Ishikawa (cell line): Measurements from ENCODE around the gene BEND6.

Source experiments
- CEBPB ChIP-seq: IDR thresholded peaks from 2 replicates; pipeline ENCODE4 v1.6.1; 2012
- CREB1 ChIP-seq: IDR thresholded peaks from 2 replicates; pipeline ENCODE4 v1.6.1; 2012; ENCODE audit warnings: low read depth
- EGR1 ChIP-seq: IDR thresholded peaks from 2 replicates; pipeline ENCODE4 v1.6.1; 2012
- EP300 ChIP-seq: IDR thresholded peaks from 2 replicates; pipeline ENCODE4 v1.6.1; 2012; ENCODE audit warnings: borderline replicate concordance
- FOXM1 ChIP-seq: IDR thresholded peaks from 2 replicates; pipeline ENCODE4 v1.6.1; 2012; ENCODE audit warnings: low read depth, borderline replicate concordance
- NFIC ChIP-seq: IDR thresholded peaks from 2 replicates; pipeline ENCODE4 v1.6.1; 2012
- RAD21 ChIP-seq: IDR thresholded peaks from 2 replicates; pipeline ENCODE4 v1.6.1; 2012; ENCODE audit warnings: low read depth
- TAF1 ChIP-seq: IDR thresholded peaks from 2 replicates; pipeline ENCODE4 v1.6.1; 2012; ENCODE audit warnings: low read depth, mild to moderate bottlenecking
- TCF12 ChIP-seq: IDR thresholded peaks from 2 replicates; pipeline ENCODE4 v1.6.1; 2012; ENCODE audit warnings: low read depth
- TEAD4 ChIP-seq: IDR thresholded peaks from 2 replicates; pipeline ENCODE4 v1.6.1; 2012
- USF1 ChIP-seq: IDR thresholded peaks from 2 replicates; pipeline ENCODE4 v1.6.1; 2012
- YY1 ChIP-seq: IDR thresholded peaks from 2 replicates; pipeline ENCODE4 v1.6.1; 2012; ENCODE audit warnings: low read depth
- ZBTB7A ChIP-seq: IDR thresholded peaks from 2 replicates; pipeline ENCODE4 v1.6.1; 2012; ENCODE audit warnings: low read depth
- TF ChIP-seq, protein P1 (sequence below): IDR thresholded peaks from 2 replicates; pipeline ENCODE4 v1.6.1; 2012
- TF ChIP-seq, protein P2 (sequence below): IDR thresholded peaks from 2 replicates; pipeline ENCODE4 v1.6.1; 2012; ENCODE audit warnings: low read depth, mild to moderate bottlenecking

The BEND6 gene, protein sequence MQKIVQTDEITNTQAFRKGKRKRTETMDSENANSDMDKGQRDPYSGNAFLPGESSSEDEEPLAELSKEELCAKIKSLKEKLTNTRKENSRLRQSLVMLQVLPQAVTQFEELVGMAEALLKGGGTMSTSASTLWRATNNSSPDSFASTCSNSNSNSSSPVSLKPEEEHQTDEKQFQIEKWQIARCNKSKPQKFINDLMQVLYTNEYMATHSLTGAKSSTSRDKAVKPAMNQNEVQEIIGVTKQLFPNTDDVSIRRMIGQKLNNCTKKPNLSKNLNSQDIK

DNA sequence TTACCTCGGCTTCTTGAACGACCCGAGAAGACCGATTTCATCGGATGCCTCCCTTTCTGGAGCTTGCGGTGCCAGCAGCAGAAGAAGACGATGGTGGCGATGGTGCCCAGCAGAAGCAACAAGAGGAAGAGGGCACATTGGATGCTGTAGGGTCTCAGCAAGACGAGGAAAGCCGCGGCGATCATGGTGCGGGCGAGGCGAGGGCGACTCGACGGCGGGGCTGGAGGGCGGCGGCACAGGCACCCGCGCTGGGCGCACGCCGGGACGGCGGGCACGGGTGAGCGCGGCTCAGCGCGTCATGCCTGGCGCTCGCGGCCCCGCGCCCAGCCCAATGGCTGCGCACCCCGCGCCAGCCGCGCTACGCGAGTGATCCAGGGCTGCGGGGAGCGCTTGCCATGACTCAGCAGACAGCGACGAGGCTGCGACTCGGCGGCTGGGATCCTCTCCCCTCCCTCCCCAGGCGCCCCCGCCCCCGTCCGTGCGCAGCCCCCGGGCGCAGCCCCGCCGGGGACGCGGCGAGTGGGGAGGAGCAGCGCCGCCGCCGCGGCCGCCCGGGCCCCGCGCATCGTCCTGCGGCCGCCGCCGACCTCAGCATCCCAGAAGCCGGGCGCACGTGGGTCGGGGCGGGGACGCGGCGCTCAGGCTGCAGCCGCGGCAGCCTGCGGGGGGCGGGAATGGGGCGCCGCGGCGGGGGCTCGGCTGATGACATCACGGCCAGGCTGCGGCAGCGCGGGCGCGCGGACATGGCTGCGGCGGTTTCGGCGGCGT, at the start of gene BEND6:
Gene BEND6 (plus strand): TSS at position 705 of the 768 bp plus-strand sequence. CDS start 26,704 bp downstream, outside the sequence.
- TF ChIP-seq NFIC: no peak
- TF ChIP-seq, protein P1, sequence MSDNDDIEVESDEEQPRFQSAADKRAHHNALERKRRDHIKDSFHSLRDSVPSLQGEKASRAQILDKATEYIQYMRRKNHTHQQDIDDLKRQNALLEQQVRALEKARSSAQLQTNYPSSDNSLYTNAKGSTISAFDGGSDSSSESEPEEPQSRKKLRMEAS: no peak; the same call in 1 of the 2 replicates
- TF ChIP-seq USF1: peak; percentile 56
- no peak for TF ChIP-seq FOXM1
- TF ChIP-seq EGR1: no peak
- no peak for TF ChIP-seq CEBPB
- TF ChIP-seq YY1: peak; percentile 22; the same call in 1 of the 2 replicates
- no peak for TF ChIP-seq CREB1

- TF ChIP-seq CREB1: no peak
- no peak for TF ChIP-seq EGR1
- TF ChIP-seq CEBPB: no peak
- no peak for TF ChIP-seq ZBTB7A
- TF ChIP-seq EP300: no peak
- TF ChIP-seq YY1: no peak
Measured at GRCh38 chr6:56905378-56905777, 49.5 kb upstream of the BEND6 start.

DNA sequence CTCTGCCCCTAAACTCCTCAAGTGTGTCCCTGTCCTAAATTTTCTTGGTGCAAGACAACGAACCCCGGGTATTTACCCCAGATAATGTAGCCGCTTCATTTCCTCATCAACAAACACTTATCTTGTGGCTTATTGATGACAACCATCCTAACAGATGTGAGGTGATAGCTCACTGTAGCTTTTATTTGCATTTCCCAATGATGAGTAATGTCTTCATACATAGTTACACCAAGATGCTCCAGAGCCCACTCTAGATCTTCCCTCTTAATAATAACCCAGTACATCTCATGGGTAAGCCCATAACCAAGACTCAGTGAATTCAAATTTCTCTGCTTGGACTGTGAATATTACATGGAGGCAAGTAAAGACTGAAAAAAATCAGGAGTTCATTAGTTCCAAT, 48.2 kb upstream of the BEND6 start:
- no peak for TF ChIP-seq EP300
- no peak for TF ChIP-seq YY1
- TF ChIP-seq ZBTB7A: no peak
- no peak for TF ChIP-seq NFIC
- no peak for TF ChIP-seq RAD21
- no peak for TF ChIP-seq TAF1
- no peak for TF ChIP-seq TCF12
- TF ChIP-seq USF1: no peak

- no peak for TF ChIP-seq FOXM1
- TF ChIP-seq CEBPB: no peak
- TF ChIP-seq USF1: peak; percentile 61; the same call in 1 of the 2 replicates
Measured at GRCh38 chr6:56909115-56909907, 45.6 kb upstream of the BEND6 start.

DNA sequence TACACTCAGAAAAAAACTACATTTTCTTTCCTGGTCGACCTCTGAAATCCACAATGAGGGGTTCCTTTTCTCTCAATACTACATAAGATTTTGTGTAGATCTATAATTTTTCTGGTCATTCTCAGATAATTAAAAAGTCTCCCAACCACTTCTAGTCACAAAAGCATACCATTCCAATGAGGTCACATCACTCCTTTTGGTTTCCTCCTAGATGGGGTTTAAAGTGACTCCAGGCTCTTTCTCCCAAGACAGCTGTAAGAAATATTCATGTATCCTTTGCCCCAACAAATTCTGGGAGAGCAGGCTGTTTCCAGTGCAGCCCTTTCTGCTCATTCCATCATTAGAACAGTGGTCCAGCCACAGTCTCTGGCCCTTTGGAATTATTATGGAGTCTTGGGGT, 43.1 kb upstream of the BEND6 start:
- no peak for TF ChIP-seq NFIC
- TF ChIP-seq, protein P2, sequence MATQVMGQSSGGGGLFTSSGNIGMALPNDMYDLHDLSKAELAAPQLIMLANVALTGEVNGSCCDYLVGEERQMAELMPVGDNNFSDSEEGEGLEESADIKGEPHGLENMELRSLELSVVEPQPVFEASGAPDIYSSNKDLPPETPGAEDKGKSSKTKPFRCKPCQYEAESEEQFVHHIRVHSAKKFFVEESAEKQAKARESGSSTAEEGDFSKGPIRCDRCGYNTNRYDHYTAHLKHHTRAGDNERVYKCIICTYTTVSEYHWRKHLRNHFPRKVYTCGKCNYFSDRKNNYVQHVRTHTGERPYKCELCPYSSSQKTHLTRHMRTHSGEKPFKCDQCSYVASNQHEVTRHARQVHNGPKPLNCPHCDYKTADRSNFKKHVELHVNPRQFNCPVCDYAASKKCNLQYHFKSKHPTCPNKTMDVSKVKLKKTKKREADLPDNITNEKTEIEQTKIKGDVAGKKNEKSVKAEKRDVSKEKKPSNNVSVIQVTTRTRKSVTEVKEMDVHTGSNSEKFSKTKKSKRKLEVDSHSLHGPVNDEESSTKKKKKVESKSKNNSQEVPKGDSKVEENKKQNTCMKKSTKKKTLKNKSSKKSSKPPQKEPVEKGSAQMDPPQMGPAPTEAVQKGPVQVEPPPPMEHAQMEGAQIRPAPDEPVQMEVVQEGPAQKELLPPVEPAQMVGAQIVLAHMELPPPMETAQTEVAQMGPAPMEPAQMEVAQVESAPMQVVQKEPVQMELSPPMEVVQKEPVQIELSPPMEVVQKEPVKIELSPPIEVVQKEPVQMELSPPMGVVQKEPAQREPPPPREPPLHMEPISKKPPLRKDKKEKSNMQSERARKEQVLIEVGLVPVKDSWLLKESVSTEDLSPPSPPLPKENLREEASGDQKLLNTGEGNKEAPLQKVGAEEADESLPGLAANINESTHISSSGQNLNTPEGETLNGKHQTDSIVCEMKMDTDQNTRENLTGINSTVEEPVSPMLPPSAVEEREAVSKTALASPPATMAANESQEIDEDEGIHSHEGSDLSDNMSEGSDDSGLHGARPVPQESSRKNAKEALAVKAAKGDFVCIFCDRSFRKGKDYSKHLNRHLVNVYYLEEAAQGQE: no peak
- no peak for TF ChIP-seq FOXM1
- no peak for TF ChIP-seq TAF1
- TF ChIP-seq USF1: no peak
- TF ChIP-seq, protein P1: no peak
- TF ChIP-seq TEAD4: no peak
- TF ChIP-seq RAD21: no peak
- no peak for TF ChIP-seq CEBPB
- TF ChIP-seq ZBTB7A: no peak
- TF ChIP-seq EP300: no peak
- TF ChIP-seq EGR1: no peak
- TF ChIP-seq TCF12: no peak
- no peak for TF ChIP-seq CREB1

DNA sequence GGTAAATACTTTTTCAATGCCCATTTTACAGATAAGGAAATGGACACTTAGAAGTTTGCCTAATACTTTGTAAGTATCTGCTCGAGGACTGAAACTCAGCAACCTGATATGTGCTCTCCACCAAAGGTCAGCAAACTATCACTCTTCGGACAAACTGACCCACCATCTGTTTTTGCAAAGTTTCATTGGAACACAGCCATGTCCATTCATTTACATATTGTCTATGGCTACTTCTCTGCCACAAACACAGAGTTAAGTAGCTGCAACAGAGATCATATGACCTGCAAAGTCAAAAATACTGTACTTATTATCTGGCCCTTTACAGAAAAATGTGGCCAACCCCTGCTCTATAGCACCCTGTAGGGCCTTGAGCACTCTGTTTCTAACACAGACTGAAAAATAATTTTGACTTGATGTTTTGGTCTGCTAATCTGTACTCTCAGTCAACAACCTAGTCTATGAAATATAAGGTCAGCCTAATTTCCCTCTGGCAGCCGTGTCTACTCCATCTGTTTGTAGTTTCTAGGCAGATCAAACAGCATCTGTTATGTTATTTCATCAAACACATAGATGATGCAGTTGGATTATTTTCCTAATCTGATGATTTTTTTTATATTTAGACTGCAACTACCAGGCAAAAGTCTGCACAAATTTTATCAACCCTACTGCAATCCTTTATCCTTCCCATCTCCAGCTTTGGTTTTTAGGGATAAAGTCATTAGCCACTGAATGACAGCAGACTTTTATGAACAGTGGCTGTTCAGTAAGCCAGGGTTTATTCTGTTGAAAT, 41.4 kb upstream of the BEND6 start:
- TF ChIP-seq CEBPB (no peak), TCF12 (no peak), NFIC (no peak), RAD21 (no peak), FOXM1 (no peak), ZBTB7A (no peak), TAF1 (no peak)
- TF ChIP-seq, protein P1: no peak
